A549 (cell line): Measurements from ENCODE around the gene PPP2R2C.

ENCODE experiments used
- BHLHE40 ChIP-seq: IDR thresholded peaks from 2 replicates; pipeline ENCODE4 v1.6.1; 2012; ENCODE audit warnings: low read depth, low read length, inconsistent platforms
- CHD2 ChIP-seq: fragments of 150-350 bp; IDR thresholded peaks from 2 replicates; pipeline ENCODE4 v1.6.1; 2014; ENCODE audit warnings: low read length; ENCODE audit not compliant: partially characterized antibody
- CTCF ChIP-seq: fragments of >200 bp; sonication (Bioruptor Twin); formaldehyde crosslinking; IDR thresholded peaks from 3 replicates; pipeline ENCODE4 v1.5.1; 2016
- PHF8 ChIP-seq: fragments of 200-600 bp; sonication (generic); IDR thresholded peaks from 2 replicates; pipeline ENCODE4 v1.6.1; 2016; ENCODE audit warnings: low read depth, mild to moderate bottlenecking, antibody characterized with exemption, moderate library complexity, borderline replicate concordance
- POLR2A ChIP-seq: IDR thresholded peaks from 2 replicates; pipeline ENCODE4 v1.6.1; 2012; ENCODE audit warnings: mild to moderate bottlenecking, low read length
- REST ChIP-seq: fragments of 200-600 bp; sonication (generic); IDR thresholded peaks from 2 replicates; pipeline ENCODE4 v1.6.1; 2016; ENCODE audit warnings: antibody characterized with exemption, mild to moderate bottlenecking, moderate library complexity
- RFX5 ChIP-seq: fragments of 450-650 bp; IDR thresholded peaks from 2 replicates; pipeline ENCODE4 v1.7.1; 2014; ENCODE audit warnings: antibody characterized with exemption, mild to moderate bottlenecking, moderate library complexity
- TP53 ChIP-seq: fragments of 250-450 bp; sonication (Bioruptor Pico); IDR thresholded peaks from 2 replicates; pipeline ENCODE4 v1.5.0; 2021; ENCODE audit warnings: mild to moderate bottlenecking, moderate library complexity
- ZNF302 ChIP-seq: fragments of 250-450 bp; sonication (Bioruptor Pico); IDR thresholded peaks from 2 replicates; pipeline ENCODE4 v1.9.0; 2021; ENCODE audit warnings: inconsistent platforms, mild to moderate bottlenecking, moderate library complexity

- TF ChIP-seq REST (no peak), PHF8 (no peak), TP53 (CRISPR knock-in tag) (no peak), CHD2 (no peak), RFX5 (no peak), CTCF (no peak), BHLHE40 (no peak), ZNF302 (CRISPR knock-in tag) (no peak), POLR2A (no peak)
Observed at GRCh38 chr4:6313216-6313615, 159.2 kb downstream of the PPP2R2C start.
